Measurements from ENCODE around the gene LINC01488. TPM values are rescaled to one million over a fixed set of nuclear protein-coding genes. Genes with fewer than 3 reads are reported as not detected.

Gene LINC01488
- total and polyA plus RNA-seq, 2 of the 13 experiments (the other 11 are each of a cell fraction or from before 2014, with no cell fraction given) = 0.26 to 0.58 TPM

DNA sequence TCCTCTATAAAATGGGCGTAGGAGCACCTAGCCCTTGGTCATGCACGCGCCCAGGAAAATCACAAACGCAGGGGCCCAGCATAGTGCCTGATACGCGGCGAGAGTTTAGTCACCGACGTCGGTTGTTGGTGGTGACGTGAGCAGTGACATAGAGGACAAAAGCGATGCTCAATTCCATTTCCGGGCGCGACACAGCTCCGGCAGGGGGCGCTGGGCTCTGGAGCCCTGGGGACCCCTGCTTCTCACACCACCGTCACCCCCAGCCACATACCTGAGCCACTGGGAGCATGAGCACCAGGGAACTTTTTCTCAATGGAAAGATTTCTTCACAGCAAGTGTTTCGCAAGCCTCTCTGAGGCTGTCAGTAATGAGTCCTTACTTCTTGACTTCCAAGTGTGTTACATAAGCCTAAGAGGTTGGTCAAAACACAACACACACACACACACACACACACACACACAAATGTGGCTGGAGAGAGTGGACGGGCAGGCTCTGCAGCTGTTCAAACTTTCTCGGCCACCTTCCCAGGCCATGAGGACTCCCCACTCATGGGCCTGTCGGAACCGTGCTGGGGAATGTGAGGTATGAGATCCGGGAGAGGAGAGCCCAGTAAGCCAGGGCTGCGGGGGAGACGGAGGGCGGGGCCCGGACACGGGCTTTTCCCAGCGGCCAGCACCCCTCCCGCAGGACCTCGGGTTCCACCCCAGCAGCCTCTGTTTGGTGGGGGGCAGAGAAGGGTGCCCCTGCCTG is 36.9 kb upstream of the LINC01488 start (continued):
- TF ChIP-seq, protein P1, sequence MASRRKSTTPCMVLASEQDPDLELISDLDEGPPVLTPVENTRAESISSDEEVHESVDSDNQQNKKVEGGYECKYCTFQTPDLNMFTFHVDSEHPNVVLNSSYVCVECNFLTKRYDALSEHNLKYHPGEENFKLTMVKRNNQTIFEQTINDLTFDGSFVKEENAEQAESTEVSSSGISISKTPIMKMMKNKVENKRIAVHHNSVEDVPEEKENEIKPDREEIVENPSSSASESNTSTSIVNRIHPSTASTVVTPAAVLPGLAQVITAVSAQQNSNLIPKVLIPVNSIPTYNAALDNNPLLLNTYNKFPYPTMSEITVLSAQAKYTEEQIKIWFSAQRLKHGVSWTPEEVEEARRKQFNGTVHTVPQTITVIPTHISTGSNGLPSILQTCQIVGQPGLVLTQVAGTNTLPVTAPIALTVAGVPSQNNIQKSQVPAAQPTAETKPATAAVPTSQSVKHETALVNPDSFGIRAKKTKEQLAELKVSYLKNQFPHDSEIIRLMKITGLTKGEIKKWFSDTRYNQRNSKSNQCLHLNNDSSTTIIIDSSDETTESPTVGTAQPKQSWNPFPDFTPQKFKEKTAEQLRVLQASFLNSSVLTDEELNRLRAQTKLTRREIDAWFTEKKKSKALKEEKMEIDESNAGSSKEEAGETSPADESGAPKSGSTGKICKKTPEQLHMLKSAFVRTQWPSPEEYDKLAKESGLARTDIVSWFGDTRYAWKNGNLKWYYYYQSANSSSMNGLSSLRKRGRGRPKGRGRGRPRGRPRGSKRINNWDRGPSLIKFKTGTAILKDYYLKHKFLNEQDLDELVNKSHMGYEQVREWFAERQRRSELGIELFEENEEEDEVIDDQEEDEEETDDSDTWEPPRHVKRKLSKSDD (CRISPR knock-in tag; IDR thresholded peaks at IDR 0.05; ENCODE audit: low read depth) = no peak
- TF ChIP-seq SUZ12 (IDR thresholded peaks at IDR 0.05; ENCODE audit: low read depth, low read length) = no peak
- TF ChIP-seq FOXK2 (IDR thresholded peaks at IDR 0.05) = no peak
- TF ChIP-seq HMGA1 (CRISPR knock-in tag; conservative IDR thresholded peaks at IDR 0.05) = no peak
- no peak for TF ChIP-seq SNAI1 (CRISPR knock-in tag; IDR thresholded peaks at IDR 0.05; ENCODE audit: borderline replicate concordance)
- peak; percentile 74; the same call in 1 of the 2 replicates for TF ChIP-seq ZNF646 (CRISPR knock-in tag; IDR thresholded peaks at IDR 0.05)
